Tibial nerve (tissue), 4 donors: Measurements from ENCODE around the gene HDHD3. TPM values are rescaled to one million over a fixed set of nuclear protein-coding genes. Genes with fewer than 3 reads are reported as not detected.

Source experiments
- DNase-seq, 2 donors: peaks; one replicate each; pipeline ENCODE4 v3.0.0-alpha.2; 2019; ENCODE audit warnings: low spot score in 2 of 2
- H3K27ac ChIP-seq, 4 donors: fragments of 200-600 bp; sonication (generic) in 3 of 4; one replicate each; pipeline ENCODE4 v1.5.1; 2017 to 2019; ENCODE audit warnings: mild to moderate bottlenecking in 1 of 4
- H3K27me3 ChIP-seq, 2 donors: fragments of 200-600 bp; sonication (generic) in 1 of 2; one replicate each; pipeline versions ENCODE4 v1.5.1 to v1.6.0; 2017 to 2019
- H3K36me3 ChIP-seq, 3 donors: fragments of 200-600 bp; sonication (generic); one replicate each; pipeline ENCODE4 v1.5.1; 2018 to 2019
- H3K4me1 ChIP-seq, 4 donors: fragments of 200-600 bp; sonication (generic) in 3 of 4; one replicate each; pipeline ENCODE4 v1.5.1; 2017 to 2019
- H3K4me3 ChIP-seq, 4 donors: fragments of 200-600 bp; sonication (generic) in 3 of 4; one replicate each; pipeline ENCODE4 v1.5.1; 2017 to 2019; ENCODE audit warnings: mild to moderate bottlenecking in 1 of 4, moderate library complexity in 1 of 4
- H3K9me3 ChIP-seq, 4 donors: fragments of 200-600 bp; sonication (generic) in 3 of 4; one replicate each; pipeline ENCODE4 v1.5.1; 2017 to 2019
- CTCF ChIP-seq, 5 experiments: fragments of 200-600 bp in 3 of 5; fragments of 450-650 bp in 2 of 5; sonication (generic) in 3 of 5; IDR thresholded peaks; one replicate each; pipeline ENCODE4 v1.5.1; 2016 to 2019; ENCODE audit warnings: antibody characterized with exemption in 5 of 5, mild to moderate bottlenecking in 3 of 5, moderate library complexity in 2 of 5
- EP300 ChIP-seq, 2 donors: sonication (generic); formaldehyde crosslinking; IDR thresholded peaks; one replicate each; pipeline ENCODE4 v1.6.1; 2017; ENCODE audit warnings: antibody characterized with exemption in 2 of 2, mild to moderate bottlenecking in 1 of 2
- POLR2A ChIP-seq, 2 donors: fragments of 450-650 bp; IDR thresholded peaks; one replicate each; pipeline ENCODE4 v1.6.1; 2017; ENCODE audit warnings: antibody characterized with exemption in 2 of 2, mild to moderate bottlenecking in 2 of 2, moderate library complexity in 2 of 2
- WGBS, 2 donors: methylation state at CpG; one replicate each; pipeline ENCODE4 v1.1.5; 2018; 5-methylcytosine and 5-hydroxymethylcytosine counted together
- total RNA-seq, 4 donors: library from RNA; depleted of rRNA; stranded (reverse); fragments of >200 nt; gene quantifications; one replicate each; pipeline ENCODE4 v1.1.0, GENCODE V29; 2016

Gene HDHD3
- total RNA-seq, 4 donors from 2014 or later: 19.7 to 53.5 (median 25.7) TPM

- Histone ChIP-seq H3K36me3 (peaks cover 0 to 22% (median 0%) of the 10 kb centered on the region in 3 donors), H3K27ac (peak overlapping the region in 1 of 4 donors; percentile 2), H3K4me1 (peaks cover 0 to 47% (median 7%) of the 10 kb centered on the region in 4 donors), H3K9me3 (no peaks in the 10 kb centered on the region), H3K27me3 (no peaks in the 10 kb centered on the region), H3K4me3 (no peak overlapping the region)
- WGBS, 2 donors: 67 to 68% methylated on average over 2 of the region's 2 CpGs
- TF ChIP-seq POLR2A (IDR thresholded peaks at IDR 0.05) (no peak), EP300 (IDR thresholded peaks at IDR 0.05) (no peak), CTCF (IDR thresholded peaks at IDR 0.05) (no peak)
- no peak for DNase-seq
Measured at GRCh38 chr9:113403646-113404045, 26.9 kb upstream of the HDHD3 start.

GRCh38 chr9:113401027-113401792 is 24.4 kb upstream of the HDHD3 start, which contains the start of gene ALAD:
Gene ALAD (minus strand): TSS chr9:113401284. CDS start chr9:113393559, 7,725 bp downstream.
- peak within 1 kb of the TSS; percentile 65 to 85 (median 80) for H3K27ac ChIP-seq
- no peaks in the 10 kb centered on the region for H3K9me3 ChIP-seq
- H3K4me1 ChIP-seq: peaks cover 0 to 44% (median 8%) of the 10 kb centered on the region in 4 donors
- peaks cover 0 to 6% (median 0%) of the 10 kb centered on the region in 3 donors for H3K36me3 ChIP-seq
- DNase-seq: peak; percentile 94 to 98
- H3K4me3 ChIP-seq: peak within 1 kb of the TSS; percentile 58 to 92 (median 78)
- TF ChIP-seq EP300 (IDR thresholded peaks at IDR 0.05) (peak; percentile 84 to 88), CTCF (IDR thresholded peaks at IDR 0.05) (peak; percentile 93 to 99 (median 96)), POLR2A (IDR thresholded peaks at IDR 0.05) (peak; percentile 57 to 63)
- WGBS, 2 donors: 3 to 5% methylated on average over 41 to 45 of the region's 50 CpGs
- H3K27me3 ChIP-seq: no peaks in the 10 kb centered on the region

- no peak for DNase-seq
- no peaks in the 10 kb centered on the region for H3K27me3 ChIP-seq
- peak overlapping the region in 1 of 4 donors; percentile 78 for H3K4me3 ChIP-seq
- H3K9me3 ChIP-seq: no peaks in the 10 kb centered on the region
- H3K4me1 ChIP-seq: peaks cover 0 to 44% (median 8%) of the 10 kb centered on the region in 4 donors
- peak overlapping the region in 2 of 4 donors; percentile 80 to 85 for H3K27ac ChIP-seq
- no peak for TF ChIP-seq CTCF (IDR thresholded peaks at IDR 0.05)
- no peak for TF ChIP-seq EP300 (IDR thresholded peaks at IDR 0.05)
- TF ChIP-seq POLR2A (IDR thresholded peaks at IDR 0.05): no peak
- WGBS, 2 donors: 60 to 75% methylated on average over 3 of the region's 3 CpGs
- H3K36me3 ChIP-seq: peaks cover 0 to 10% (median 0%) of the 10 kb centered on the region in 3 donors
Measured at GRCh38 chr9:113399646-113400200, 22.9 kb upstream of the HDHD3 start.

- Histone ChIP-seq H3K27ac (peak overlapping the region in 2 of 4 donors; percentile 67 to 85), H3K4me1 (peaks cover 0 to 47% (median 8%) of the 10 kb centered on the region in 4 donors), H3K4me3 (no peak overlapping the region), H3K27me3 (no peaks in the 10 kb centered on the region), H3K9me3 (no peaks in the 10 kb centered on the region), H3K36me3 (peaks cover 0 to 10% (median 0%) of the 10 kb centered on the region in 3 donors)
- no peak for TF ChIP-seq EP300 (IDR thresholded peaks at IDR 0.05)
- TF ChIP-seq CTCF (IDR thresholded peaks at IDR 0.05): no peak
- no peak for TF ChIP-seq POLR2A (IDR thresholded peaks at IDR 0.05)
- WGBS, 2 donors: 82 to 97% methylated on average over 5 of the region's 5 CpGs
- DNase-seq: no peak
Measured at GRCh38 chr9:113398796-113399195, 22.0 kb upstream of the HDHD3 start.

GRCh38 chr9:113397203-113397631 is 20.4 kb upstream of the HDHD3 start:
- WGBS, 2 donors: 76 to 83% methylated on average over 3 of the region's 3 CpGs
- H3K4me1 ChIP-seq: peaks cover 0 to 49% (median 8%) of the 10 kb centered on the region in 4 donors
- no peak for DNase-seq
- no peaks in the 10 kb centered on the region for H3K27me3 ChIP-seq
- no peaks in the 10 kb centered on the region for H3K9me3 ChIP-seq
- H3K4me3 ChIP-seq: no peak overlapping the region
- H3K27ac ChIP-seq: peak overlapping the region in 2 of 4 donors; percentile 18 to 67
- TF ChIP-seq EP300 (IDR thresholded peaks at IDR 0.05) (no peak), POLR2A (IDR thresholded peaks at IDR 0.05) (no peak), CTCF (IDR thresholded peaks at IDR 0.05) (no peak)
- peaks cover 0 to 23% (median under 1%) of the 10 kb centered on the region in 3 donors for H3K36me3 ChIP-seq
